ENCODE measurements around the gene ARHGAP40.

ARHGAP40 gene

GRCh38 chr20:38671701-38672292 lies 70.2 kb downstream of the ARHGAP40 start:
- no peak for TF ChIP-seq CTCF (IDR thresholded peaks at IDR 0.05; ENCODE audit: low read depth, low read length)
- no peak overlapping the region for H3K4me3 ChIP-seq (ENCODE audit: low read depth, low read length)

- no peak overlapping the region for H3K4me3 ChIP-seq (ENCODE audit: low read depth, low read length)
- no peak for TF ChIP-seq CTCF (IDR thresholded peaks at IDR 0.05; ENCODE audit: low read depth, low read length)
These were observed 70.9 kb downstream of the ARHGAP40 start for GRCh38 chr20:38672504-38672903.

GRCh38 chr20:38673261-38673660 lies 71.7 kb downstream of the ARHGAP40 start:
- H3K4me3 ChIP-seq (ENCODE audit: low read depth, low read length): no peak overlapping the region; the same call in 1 of the 2 replicates
- TF ChIP-seq CTCF (IDR thresholded peaks at IDR 0.05; ENCODE audit: low read depth, low read length): no peak

- no peak for TF ChIP-seq CTCF (IDR thresholded peaks at IDR 0.05; ENCODE audit: low read depth, low read length)
- peak overlapping the region; percentile 60 for H3K4me3 ChIP-seq (ENCODE audit: low read depth, low read length)
These were observed 72.1 kb downstream of the ARHGAP40 start for GRCh38 chr20:38673725-38674091.

GRCh38 chr20:38674092-38674764 lies 72.6 kb downstream of the ARHGAP40 start:
- H3K4me3 ChIP-seq (ENCODE audit: low read depth, low read length): peak overlapping the region; percentile 60
- TF ChIP-seq CTCF (IDR thresholded peaks at IDR 0.05; ENCODE audit: low read depth, low read length): no peak

GRCh38 chr20:38674765-38675133 lies 73.1 kb downstream of the ARHGAP40 start:
- H3K4me3 ChIP-seq (ENCODE audit: low read depth, low read length): no peak overlapping the region
- no peak for TF ChIP-seq CTCF (IDR thresholded peaks at IDR 0.05; ENCODE audit: low read depth, low read length)

- H3K4me3 ChIP-seq (ENCODE audit: low read depth, low read length): no peak overlapping the region
- TF ChIP-seq CTCF (IDR thresholded peaks at IDR 0.05; ENCODE audit: low read depth, low read length): no peak
These were observed 75.0 kb downstream of the ARHGAP40 start for GRCh38 chr20:38676576-38676975.

Data from WI38 (cell line).